ENCODE measurements around the gene SUSD4.

DNA sequence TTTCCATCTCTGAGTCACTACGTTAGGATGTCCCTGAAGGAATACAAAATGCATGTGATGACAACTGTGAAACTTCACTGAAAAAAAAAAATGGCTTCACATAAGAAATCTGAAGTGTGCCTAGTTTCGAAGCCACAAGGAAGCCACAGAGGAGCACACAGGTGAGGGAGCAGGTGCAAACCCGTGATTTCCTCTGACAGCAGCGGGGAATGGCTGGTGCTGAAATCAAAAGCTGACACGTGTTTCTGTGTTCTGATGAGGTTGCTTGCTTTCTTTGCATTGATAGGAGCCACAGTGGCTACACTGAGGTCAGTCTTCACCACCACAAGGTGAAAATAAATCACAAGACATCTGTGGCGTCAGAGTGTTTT is 115.2 kb downstream of the SUSD4 start:
- no peak for TF ChIP-seq RNF2 (IDR thresholded peaks at IDR 0.05; ENCODE audit: borderline replicate concordance, low read depth, low read length, missing control alignments, poor library complexity, severe bottlenecking)
- TF ChIP-seq SAP30 (IDR thresholded peaks at IDR 0.05; ENCODE audit: insufficient read depth, insufficient replicate concordance, low read length) = no peak
- no peak for TF ChIP-seq POLR2A (IDR thresholded peaks at IDR 0.05; ENCODE audit: control extremely low read depth in 1 of 2, low read depth in 2 of 2, low read length in 2 of 2)
- no peak for TF ChIP-seq CTCF (IDR thresholded peaks at IDR 0.05; ENCODE audit: control extremely low read depth in 1 of 3, insufficient read depth in 1 of 3, low read depth in 1 of 3, low read length in 3 of 3)
- TF ChIP-seq POLR2AphosphoS5 (IDR thresholded peaks at IDR 0.05; ENCODE audit: low read depth, low read length) = no peak
- TF ChIP-seq NRF1 (IDR thresholded peaks at IDR 0.05; ENCODE audit: low read depth, low read length) = no peak
- no peak for TF ChIP-seq SRF (IDR thresholded peaks at IDR 0.05; ENCODE audit: low read depth, low read length)
- TF ChIP-seq EZH2 (IDR thresholded peaks at IDR 0.05; ENCODE audit: low read depth, low read length, severe bottlenecking) = no peak
- TF ChIP-seq BACH1 (IDR thresholded peaks at IDR 0.05; ENCODE audit: low read length) = no peak
- no peak for TF ChIP-seq SIRT6 (IDR thresholded peaks at IDR 0.05; ENCODE audit: low read length)
- TF ChIP-seq ZNF274 (IDR thresholded peaks at IDR 0.05; ENCODE audit: borderline replicate concordance, extremely low read depth, low read length) = no peak
- no peak for TF ChIP-seq USF2 (IDR thresholded peaks at IDR 0.05; ENCODE audit: low read length)
- TF ChIP-seq RBBP5 (IDR thresholded peaks at IDR 0.05; ENCODE audit: borderline replicate concordance, low read depth, low read length) = no peak

Data from H1 (cell line).